GM19351 (cell line): Measurements from ENCODE around the gene PRPF8.
A peak's percentile ranks its signal among the peaks of the same experiment; 100 is the strongest.

Experiments used
- ATAC-seq: cut with Tn5 transposase; IDR thresholded peaks from one replicate; pipeline ENCODE4 v1.9.1; 2021; ENCODE audit warnings: mild to moderate bottlenecking, moderate library complexity; ENCODE audit not compliant: unreplicated experiment

Gene PRPF8

DNA sequence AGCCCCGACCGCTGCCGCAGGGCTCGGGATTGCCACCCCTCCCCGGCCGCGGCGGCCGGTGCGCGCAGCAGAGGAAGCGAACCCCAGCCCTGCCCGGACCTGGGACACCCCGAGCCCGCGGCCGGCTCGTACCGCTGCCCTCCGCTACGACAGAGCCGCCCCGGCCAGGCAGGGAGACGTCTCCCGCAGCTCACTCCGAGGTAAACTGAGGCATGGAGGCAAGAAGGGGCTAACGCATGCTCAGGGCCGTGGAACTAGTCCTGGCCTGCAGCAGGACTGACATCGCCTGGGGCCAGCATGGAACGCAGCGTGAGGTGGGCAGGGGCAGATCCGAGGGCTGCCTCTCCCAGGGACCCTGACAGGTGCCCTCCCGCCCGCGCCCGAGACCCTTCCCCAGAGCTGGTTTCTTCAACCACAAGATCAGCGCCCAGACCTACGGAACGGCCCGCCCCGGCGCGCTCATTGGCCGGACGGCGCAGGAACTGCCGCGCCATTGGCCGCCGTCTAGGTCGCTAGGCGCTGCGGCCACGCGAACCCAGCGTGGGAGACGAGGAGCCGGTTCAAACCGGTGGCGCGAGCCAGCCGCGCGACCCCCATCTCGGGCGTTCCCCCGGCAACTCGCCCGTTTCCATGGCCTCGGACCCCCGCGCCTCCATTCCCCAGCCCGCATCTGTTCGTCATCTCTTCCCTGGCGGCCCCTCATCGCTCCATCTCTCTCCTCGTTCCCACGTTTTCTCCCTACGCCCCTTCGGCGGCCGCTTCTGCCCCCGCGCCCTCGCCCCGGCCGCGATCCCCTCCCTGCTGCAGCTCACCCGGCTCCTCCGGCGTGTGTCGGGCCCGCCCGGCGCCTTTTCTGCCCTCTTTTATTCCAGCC, 56.4 kb downstream of the PRPF8 start, which contains the start of gene SLC43A2:
SLC43A2 (minus strand) TSS at position 853 of the 874 bp plus-strand sequence. CDS start 960 bp downstream, outside the sequence.
- peak; percentile 56 for ATAC-seq

DNA sequence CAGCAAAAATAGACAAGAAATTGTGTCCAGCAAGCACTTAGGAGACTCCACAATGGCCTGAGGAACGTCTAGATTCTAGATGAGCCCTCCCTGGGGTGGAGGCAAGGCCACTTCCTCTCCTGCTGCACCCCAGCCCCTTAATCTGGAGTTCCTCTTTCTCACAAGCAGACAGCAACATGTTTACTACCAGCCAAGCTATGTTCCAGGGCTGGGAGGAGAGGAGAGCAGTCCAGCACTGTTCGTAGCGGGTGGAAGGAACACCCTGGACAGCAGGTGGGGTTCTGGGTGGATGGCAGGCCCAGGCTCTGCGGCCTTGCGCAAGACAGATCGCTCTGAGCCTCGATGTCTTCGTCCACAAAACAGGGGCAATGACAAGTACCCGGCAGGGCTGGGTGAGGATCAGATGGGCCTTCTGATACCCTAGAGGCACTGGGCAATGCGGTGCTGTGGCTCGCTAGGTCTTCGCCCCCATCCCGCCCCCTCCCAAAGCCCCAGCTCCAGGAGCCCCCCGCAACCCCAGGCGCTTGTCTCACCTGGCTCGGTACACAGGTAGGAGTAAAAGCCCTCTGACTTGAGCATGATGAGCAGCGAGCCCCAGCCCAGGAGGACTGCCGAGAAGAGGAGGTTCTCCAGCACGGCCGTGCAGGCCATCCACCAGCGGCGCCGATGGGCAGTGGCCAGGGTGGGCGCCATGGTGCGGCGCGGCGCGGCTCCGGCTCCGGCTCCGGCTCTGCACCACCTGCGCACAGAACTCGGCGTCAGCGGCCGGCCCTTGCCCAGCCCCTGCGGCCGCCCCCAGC, 57.3 kb downstream of the PRPF8 start:
- no peak for ATAC-seq

DNA sequence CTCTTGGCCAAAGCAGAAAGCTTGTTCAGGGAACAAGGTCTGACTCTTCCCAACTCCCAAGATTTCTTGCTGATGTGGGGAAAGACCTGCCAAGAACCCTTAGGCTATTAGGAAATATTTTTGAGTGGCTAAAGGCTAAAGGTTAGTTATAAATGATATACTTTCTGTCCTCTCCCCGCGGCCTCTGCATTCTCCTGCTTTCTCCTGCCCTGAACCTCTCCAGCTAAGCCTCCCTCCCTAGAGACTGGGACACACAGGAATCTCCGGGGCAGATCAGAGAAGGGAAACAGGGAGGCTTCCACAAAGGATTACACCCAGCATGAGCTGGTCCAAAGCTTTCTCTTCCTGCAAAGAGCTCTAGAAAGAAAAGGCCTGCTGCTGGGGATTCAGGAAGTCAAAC, 58.3 kb downstream of the PRPF8 start:
- ATAC-seq = no peak

DNA sequence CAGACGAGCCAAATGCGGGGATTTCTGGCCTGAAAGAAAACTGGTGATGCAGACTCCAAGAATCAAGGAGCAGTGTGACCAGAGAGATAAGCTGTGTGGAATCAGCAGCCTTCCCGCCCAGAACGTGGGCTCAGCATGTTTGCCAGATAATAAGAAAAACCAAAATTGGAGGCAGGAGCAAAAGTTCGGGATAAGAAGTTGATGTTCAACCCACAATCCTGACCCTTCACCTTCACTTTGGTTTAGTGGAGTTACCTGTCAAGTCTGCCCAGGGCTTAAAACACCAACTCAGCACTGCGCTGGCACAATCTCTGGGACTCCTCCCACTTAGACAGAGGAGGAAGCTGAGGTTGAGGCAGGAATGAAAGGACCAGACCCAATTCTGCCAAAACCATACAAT, 59.1 kb downstream of the PRPF8 start:
- no peak for ATAC-seq

DNA sequence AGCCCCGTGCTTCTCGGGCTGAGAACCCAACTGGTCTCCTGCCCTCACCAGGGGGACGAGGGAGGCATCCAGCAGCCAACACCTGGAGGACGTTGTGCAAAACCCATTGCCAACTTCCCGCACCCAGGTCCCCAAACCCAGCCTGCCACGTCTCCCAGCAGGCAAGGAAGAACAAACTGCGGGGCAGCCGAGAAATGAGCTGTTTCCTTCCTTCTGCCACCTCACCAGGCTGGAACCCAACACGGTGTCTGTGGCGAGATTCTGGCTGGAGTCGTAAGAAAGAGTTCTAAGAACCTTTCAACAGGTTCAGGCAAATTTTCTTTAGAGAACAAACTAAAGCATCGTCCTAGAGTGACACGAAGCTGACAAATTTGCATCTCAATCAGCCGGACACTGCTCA, 59.6 kb downstream of the PRPF8 start:
- ATAC-seq = no peak

DNA sequence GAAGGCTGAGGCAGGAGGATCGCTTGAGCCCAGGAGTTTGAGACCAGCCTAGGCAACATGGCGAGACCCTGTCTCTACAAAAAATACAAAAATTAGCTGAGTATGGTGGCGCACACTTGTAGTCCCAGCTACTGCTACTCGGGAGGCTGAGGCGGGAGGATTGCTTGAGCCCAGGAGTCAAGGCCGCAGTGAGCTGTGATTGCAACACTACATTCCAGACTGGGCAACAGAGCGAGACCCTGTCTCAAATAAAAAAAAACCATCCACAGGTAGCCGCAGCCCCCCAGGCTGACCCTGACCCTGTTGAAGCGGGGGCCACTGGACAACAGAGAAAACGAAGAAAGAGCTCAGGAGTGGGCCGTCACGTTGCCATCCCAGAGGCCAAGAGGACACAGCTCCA, 60.0 kb downstream of the PRPF8 start:
- ATAC-seq = no peak

DNA sequence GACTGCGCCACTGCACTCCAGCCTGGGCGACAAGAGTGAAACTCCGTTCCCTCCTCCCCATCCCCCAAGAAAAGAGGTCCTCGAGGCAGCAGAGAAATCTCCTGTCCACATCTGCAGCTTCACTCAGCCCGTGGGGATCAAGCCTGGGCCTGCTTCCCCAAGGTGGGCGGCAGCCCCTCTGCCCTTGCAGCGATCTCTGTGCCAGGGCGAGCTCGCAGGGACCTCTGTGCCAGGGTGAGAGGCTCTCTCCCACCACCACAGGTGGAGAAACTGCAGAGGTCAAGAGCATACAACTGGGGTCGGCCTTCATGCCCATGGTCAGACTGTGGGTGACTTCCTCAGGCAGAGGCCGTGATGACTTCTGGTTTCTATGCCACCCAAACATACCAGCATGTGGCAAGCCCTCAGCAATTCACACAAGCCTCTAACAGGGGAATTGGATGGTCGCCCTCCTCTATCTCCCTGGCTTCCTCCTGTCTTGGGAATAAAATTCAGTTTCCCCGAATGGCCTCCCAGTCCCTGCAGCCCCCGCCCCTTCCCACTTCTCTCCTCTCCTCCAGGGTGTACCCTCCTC, 61.5 kb downstream of the PRPF8 start:
- no peak for ATAC-seq

DNA sequence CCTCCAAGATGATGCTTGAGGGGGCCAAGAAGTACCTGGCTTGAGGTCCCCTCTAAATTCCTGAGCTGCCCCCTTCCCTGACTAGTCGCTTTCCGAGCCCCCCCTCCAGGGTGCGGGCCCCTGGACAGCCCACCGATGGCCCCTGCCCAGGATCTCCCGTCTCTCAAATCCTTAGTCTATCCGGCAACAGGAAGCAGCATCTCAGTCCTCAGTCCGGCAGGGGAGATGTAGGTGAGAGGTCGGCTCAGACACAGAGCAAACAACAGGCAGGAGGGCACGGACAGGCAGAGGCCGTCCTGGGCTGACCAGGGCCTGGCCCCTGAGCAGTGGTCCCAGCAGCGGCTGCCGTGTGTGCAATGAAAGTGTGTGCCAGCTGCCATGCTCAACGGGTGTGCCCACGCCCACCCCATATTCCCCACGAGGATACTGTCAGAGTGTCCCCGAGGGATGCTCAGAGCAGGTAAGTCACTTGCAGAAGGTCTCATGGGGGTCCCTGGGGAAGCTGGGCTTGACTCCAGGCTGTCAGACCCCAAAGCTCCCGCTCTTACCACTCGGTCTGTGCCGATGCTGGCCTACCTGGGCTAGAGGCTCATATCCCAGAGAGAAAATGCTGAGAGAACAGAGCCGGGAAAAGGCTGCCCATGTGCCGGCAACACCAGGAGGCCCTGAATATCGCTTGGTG, 63.3 kb downstream of the PRPF8 start:
- no peak for ATAC-seq

DNA sequence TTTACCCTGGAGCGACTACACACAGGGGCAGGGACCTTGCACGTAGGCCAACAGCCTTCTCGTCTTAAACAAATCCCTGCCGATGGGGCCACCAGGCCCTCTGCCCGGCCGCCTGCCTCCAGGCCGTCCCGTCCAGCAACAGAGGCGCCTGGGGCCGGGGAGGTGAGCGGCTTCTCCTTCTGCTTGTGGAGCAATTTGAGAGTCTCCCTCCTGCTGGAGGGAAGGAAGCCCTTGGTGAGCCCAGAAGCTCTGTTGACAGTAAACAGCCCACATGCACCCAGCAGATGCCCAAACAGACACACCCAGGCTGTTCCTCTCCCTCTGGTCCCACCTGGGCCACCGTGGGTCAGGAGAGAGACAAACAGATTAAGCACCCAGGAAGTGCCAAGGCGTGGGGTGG, 64.2 kb downstream of the PRPF8 start:
- no peak for ATAC-seq

DNA sequence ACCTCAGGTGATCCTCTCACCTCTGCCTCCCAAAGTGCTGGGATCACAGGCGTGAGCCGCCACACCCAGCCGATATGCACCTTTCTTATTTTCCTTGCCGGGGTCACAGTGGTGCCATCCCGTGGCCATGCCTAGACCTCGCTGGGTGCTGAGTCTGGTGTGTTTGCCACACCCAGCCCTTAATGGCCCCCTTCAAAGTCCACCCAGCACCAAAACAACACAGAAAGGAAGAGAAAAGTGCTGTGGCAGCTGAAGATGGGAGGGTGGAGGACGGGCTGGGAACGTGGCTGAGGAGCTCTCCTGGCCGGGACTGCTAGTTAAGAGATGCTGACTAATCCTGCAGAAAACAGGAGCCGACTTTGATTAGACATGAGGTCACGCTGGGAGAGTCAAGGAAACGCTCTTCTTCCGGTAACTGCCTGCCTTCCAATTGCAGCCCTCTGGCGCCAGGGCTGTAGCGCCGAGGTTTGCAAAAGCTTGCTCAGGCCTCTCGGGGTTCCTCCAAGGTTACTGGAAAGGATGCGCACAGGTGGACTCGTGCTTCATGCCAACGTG, 67.0 kb downstream of the PRPF8 start:
- no peak for ATAC-seq

DNA sequence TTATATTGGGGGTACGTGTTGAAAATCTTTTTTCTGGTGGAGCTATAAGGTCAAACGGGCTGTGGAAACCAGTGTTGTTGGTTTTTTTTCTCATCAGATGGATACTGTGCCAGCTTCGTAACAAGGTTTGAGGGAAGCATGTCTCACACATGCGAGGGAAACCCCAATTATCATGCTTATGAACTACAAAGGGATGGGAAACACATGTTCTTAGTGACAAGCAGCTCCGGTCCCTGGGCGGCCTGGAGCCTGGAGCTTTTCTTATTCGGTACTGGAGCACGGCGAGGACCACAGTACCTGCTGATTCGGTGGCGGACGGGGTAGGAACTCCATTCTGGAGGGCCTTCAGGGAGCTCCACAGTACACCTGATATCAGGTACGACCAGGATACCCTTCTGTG, 68.6 kb downstream of the PRPF8 start:
- no peak for ATAC-seq

DNA sequence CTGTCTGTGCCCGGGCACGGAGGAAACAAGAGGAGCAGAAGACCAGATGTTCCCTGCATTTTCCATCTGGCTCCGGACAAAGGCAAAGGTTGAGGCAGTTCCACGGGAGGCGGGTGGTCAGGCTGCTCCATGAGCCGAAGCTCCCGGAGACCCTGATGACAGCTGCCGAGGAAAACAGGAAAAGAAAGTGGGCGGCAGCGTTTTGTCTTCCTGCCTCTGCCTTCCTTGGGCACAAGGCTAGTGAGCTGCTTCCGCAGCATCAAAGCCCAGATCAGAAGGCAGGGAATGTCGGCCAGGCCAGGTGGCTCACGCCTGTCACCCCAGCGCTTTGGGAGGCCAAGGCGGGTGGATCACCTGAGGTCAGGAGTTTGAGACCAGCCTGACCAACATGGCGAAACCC, 72.3 kb downstream of the PRPF8 start:
- ATAC-seq = no peak

DNA sequence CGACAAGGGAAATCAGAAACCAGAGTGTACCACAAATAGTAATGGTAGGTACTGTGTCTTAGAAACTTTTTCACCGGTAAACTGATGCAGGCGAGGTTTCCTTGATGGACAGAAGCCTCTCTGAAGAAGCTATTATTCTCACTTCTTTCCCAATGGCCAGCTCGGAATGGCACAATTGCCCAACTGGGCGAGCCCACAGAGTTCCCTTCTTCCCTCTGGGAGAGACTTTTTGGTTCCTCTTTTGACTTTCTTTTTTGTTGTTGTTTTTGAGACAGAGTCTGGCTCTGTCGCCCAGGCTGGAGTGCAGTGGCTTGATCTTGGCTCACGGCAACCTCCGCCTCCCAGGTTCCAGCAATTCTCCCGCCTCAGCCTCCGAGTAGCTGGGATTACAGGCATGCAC, 73.0 kb downstream of the PRPF8 start:
- no peak for ATAC-seq

DNA sequence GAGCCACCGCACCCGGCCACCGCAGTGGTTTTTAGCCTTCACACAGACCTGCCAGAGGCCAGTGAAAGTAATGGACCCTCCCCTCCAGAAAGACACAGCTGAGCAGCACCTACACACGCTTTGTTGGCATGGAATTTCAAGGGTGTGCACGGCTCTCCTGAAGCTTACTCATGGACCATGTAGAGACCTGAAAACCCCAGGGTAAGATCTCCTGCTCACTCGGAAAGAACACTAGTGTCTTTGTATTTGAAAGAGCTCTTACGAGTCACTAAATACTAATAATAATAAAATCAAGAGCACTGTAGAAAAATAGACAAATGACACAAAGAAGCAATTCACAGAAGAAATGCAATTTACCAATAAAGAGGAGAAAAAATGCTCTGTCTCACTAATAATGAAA, 76.0 kb downstream of the PRPF8 start:
- ATAC-seq = no peak

DNA sequence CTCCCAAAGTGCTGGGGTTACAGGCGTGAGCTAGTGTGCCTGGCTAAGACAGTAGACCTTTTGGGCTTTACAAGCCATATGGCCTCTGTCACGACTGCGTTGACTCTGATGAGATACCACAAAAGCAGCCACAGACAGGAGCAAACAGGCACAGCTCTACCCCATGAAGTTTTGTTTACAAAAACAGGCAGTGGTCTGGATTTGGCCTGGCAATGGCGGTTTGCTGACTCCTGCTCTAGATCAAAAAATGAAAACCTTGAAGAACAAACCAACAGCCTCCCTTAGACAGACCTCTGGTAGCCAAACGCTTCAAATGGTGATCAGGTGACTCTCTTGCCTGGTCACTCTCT, 76.7 kb downstream of the PRPF8 start:
- ATAC-seq = no peak

DNA sequence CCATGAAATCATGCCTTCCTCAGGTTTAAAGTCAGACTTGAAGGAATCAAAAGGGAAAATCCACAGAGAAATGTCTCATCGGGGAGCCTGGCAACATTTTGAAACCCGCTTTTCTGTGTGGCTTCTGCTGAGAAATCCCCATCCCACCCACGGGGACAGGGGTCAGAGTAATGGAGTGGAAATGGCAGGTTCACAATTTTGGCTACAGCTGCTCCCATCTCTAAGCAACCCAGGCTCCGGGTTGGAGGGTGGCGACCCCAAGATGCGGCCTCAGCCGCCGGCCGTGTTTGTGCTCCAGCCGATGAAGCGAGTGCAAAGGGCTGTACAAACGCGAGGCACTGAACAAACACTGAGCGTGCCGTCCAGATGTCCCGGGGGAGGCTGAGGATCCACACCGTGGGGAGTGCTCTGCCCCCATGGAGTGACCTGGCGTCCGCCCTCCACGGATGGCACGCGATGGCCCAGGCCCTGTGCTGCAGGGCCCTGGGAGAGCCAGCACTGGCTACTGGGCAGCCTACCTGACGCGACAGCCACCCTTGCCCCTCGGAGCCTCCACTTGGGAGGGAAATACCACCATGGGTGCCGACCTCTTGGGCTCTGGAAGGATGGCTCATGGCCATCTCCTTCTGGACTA, 78.2 kb downstream of the PRPF8 start:
- no peak for ATAC-seq

DNA sequence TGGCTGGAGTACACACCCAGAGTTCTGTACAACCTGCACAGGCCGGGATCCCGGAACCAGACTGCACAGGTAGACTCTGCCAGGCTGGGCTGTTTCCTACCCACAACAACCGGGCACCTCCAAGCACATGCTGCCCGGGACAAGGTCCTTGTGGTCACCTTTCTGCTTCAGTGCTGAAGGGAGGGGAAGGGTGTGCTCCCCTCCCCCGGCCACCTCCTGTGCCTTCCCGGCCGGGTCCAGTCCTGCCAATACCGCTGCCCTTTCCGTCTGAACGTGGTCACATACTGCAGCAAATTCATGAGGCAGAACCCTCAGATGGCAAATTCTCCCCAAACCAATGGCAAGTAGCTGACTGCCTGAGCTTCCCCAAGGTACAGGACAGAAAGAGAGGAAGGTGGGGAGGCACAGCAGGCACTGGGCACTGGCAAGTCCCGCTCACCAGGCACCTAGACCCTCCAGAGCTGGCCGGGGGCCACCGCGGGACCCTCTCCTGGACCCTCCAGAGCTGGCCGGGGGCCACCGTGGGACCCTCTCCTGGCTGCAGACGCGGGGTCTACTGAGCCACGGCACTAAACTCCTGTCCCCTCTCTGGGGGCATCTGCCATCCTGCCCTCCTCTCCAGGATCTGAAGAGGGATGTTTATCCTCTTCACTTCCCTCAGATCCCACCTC, 78.9 kb downstream of the PRPF8 start:
- no peak for ATAC-seq

DNA sequence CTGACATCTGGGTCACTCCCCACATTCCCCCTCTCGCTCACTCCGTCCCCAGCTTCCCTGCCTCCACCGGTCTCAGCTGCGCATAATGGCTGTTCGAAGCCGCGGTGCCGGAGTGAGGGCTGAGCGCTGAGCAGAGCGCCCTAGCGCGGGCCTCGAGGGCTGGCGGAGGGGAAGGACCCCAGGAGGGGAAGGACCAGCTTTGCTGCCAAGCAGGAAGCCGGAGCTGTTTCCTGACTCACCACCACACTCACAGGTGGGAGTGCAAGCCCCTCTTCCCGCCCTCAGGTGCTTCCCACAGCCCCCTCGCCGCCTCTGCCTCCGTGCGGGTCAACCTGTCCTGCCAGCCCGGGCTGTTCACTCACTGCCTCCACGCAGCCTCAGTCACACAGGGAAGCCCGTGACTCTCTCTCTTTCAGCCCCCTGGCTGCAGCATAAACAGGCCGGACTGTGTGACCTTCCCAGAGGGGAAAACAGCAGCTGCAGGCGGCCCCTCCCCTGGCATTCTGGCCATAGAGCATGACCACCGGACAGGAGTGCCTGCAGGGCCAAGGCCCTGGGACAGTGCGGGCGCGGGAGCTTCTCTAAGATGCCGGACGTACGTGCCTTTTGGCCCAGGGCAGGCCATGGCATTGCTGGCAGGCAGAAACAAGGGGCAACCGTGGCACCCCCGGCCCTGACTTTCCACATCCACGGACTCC, 79.7 kb downstream of the PRPF8 start:
- ATAC-seq = no peak

DNA sequence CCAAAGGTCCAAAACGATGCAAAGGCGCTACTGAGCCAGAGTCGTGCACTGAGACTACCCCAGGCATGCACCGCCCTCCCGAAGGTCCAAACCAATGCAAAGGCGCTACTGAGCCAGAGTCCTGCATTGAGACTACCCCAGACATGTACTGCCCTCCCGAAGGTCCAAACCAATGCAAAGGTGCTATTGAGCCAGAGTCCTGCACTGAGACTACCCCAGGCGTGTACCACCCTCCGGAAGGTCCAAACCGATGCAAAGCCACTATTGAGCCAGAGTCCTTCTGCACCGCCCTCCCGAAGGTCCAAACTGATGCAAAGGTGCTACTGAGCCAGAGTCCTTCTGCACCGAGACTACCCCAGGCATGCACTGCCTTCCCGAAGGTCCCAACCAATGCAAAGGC, 83.1 kb downstream of the PRPF8 start:
- ATAC-seq = no peak
